Measurements from ENCODE around the gene IDUA. TPM values are rescaled to one million over a fixed set of nuclear protein-coding genes. Genes with fewer than 3 reads are reported as not detected.
"Not testable (repeated sequence)": the region's sequence is repeated elsewhere in the genome, so short reads cannot be mapped to it uniquely, and the experiment has no call there.

IDUA gene
- total RNA-seq, 1 donor from 2014 or later, result 46.0 TPM

- no peaks in the 10 kb centered on the region for H3K36me3 Mint-ChIP-seq (ENCODE audit: low read depth)
Observed at GRCh38 chr4:971666-972500, 15.0 kb upstream of the IDUA start.

GRCh38 chr4:972651-973424 lies 14.0 kb upstream of the IDUA start:
- H3K9me3 Mint-ChIP-seq (ENCODE audit: low read depth), result no peaks in the 10 kb centered on the region
- H3K27me3 Mint-ChIP-seq (ENCODE audit: low read depth), result no peaks in the 10 kb centered on the region
- no peaks in the 10 kb centered on the region for H3K36me3 Mint-ChIP-seq (ENCODE audit: low read depth)
- TF ChIP-seq CTCF (IDR thresholded peaks at IDR 0.05), result no peak
- peaks cover 7% of the 10 kb centered on the region for H3K4me1 Mint-ChIP-seq (ENCODE audit: low read depth)
- no peak overlapping the region for H3K27ac Mint-ChIP-seq (ENCODE audit: unreplicated experiment)
- peak overlapping the region; percentile 59 for H3K4me3 Mint-ChIP-seq (ENCODE audit: unreplicated experiment)
- DNase-seq (ENCODE audit: low spot score), result no peak

More at GRCh38 chr4:971666-972500, 15.0 kb upstream of the IDUA start:
- Mint-ChIP-seq H3K4me3 (ENCODE audit: unreplicated experiment) (peak overlapping the region; percentile 59), H3K9me3 (ENCODE audit: low read depth) (no peaks in the 10 kb centered on the region), H3K27me3 (ENCODE audit: low read depth) (no peaks in the 10 kb centered on the region), H3K27ac (ENCODE audit: unreplicated experiment) (no peak overlapping the region), H3K4me1 (ENCODE audit: low read depth) (peaks cover 7% of the 10 kb centered on the region)
- DNase-seq (ENCODE audit: low spot score), result no peak
- TF ChIP-seq CTCF (IDR thresholded peaks at IDR 0.05), result no peak

- DNase-seq (ENCODE audit: low spot score), result no peak
- Mint-ChIP-seq H3K4me1 (ENCODE audit: low read depth) (peaks cover 7% of the 10 kb centered on the region), H3K36me3 (ENCODE audit: low read depth) (no peaks in the 10 kb centered on the region), H3K4me3 (ENCODE audit: unreplicated experiment) (peak within 1 kb of the TSS; percentile 59), H3K27me3 (ENCODE audit: low read depth) (no peaks in the 10 kb centered on the region), H3K9me3 (ENCODE audit: low read depth) (no peaks in the 10 kb centered on the region), H3K27ac (ENCODE audit: unreplicated experiment) (no peak within 1 kb of the TSS)
- no peak for TF ChIP-seq CTCF (IDR thresholded peaks at IDR 0.05)
Observed at GRCh38 chr4:973431-974397, 13.1 kb upstream of the IDUA start, which contains the start of gene DGKQ. Gene DGKQ (minus strand): TSS chr4:973569. CDS start chr4:973482, 87 bp downstream.

- DNase-seq (ENCODE audit: low spot score), result no peak
- Mint-ChIP-seq H3K27ac (ENCODE audit: unreplicated experiment) (no peak overlapping the region), H3K4me1 (ENCODE audit: low read depth) (peaks cover 15% of the 10 kb centered on the region), H3K36me3 (ENCODE audit: low read depth) (no peaks in the 10 kb centered on the region), H3K4me3 (ENCODE audit: unreplicated experiment) (no peak overlapping the region), H3K9me3 (ENCODE audit: low read depth) (no peaks in the 10 kb centered on the region), H3K27me3 (ENCODE audit: low read depth) (no peaks in the 10 kb centered on the region)
- no peak for TF ChIP-seq CTCF (IDR thresholded peaks at IDR 0.05)
Observed at GRCh38 chr4:974668-975067, 12.2 kb upstream of the IDUA start.

- H3K27me3 Mint-ChIP-seq (ENCODE audit: low read depth); H3K9me3 Mint-ChIP-seq (ENCODE audit: low read depth); H3K27ac Mint-ChIP-seq (ENCODE audit: unreplicated experiment); DNase-seq (ENCODE audit: low spot score); H3K36me3 Mint-ChIP-seq (ENCODE audit: low read depth); H3K4me3 Mint-ChIP-seq (ENCODE audit: unreplicated experiment): not testable (repeated sequence)
- peaks cover 15% of the 10 kb centered on the region for H3K4me1 Mint-ChIP-seq (ENCODE audit: low read depth)
Observed at GRCh38 chr4:976016-976415, 10.8 kb upstream of the IDUA start.
